Keratinocyte (primary cell): ENCODE results near the gene PTBP3. TPM values are rescaled to one million over a fixed set of nuclear protein-coding genes. Genes with fewer than 3 reads are reported as not detected.

Source experiments
- DNase-seq: peaks from one replicate; pipeline ENCODE4 v3.0.0-alpha.2; 2011; ENCODE audit warnings: low read depth, missing footprints, low spot score
- FAIRE-seq: peaks from 2 replicates; lab custom pipeline; 2011; peaks lifted over from hg19 to GRCh38; lab: Jason Lieb, UNC
- H2AFZ ChIP-seq: 2 replicates; pipeline ENCODE4 v1.6.0; 2012; ENCODE audit warnings: low read length, control low read depth, inconsistent platforms; ENCODE audit not compliant: control insufficient read depth
- H3K27ac ChIP-seq: 2 replicates; pipeline ENCODE4 v1.5.1; 2011; ENCODE audit warnings: low read length; ENCODE audit not compliant: control insufficient read depth, insufficient read depth
- H3K27me3 ChIP-seq: 3 replicates; pipeline ENCODE4 v1.6.0; 2011; ENCODE audit warnings: low read length; ENCODE audit not compliant: control insufficient read depth, insufficient read depth; ENCODE audit errors: extremely low read depth
- H3K36me3 ChIP-seq, 2 experiments: 2 replicates in 1 of 2; 3 replicates in 1 of 2; pipeline ENCODE4 v1.5.1; 2011; ENCODE audit warnings: low read length in 2 of 2, mild to moderate bottlenecking in 1 of 2; ENCODE audit not compliant: control insufficient read depth in 2 of 2, insufficient read depth in 2 of 2; ENCODE audit errors: extremely low read depth in 1 of 2
- H3K4me1 ChIP-seq: 3 replicates; pipeline ENCODE4 v1.5.1; 2011; ENCODE audit warnings: low read length; ENCODE audit not compliant: control insufficient read depth, insufficient read depth; ENCODE audit errors: extremely low read depth
- H3K4me2 ChIP-seq: 3 replicates; pipeline ENCODE4 v1.6.0; 2011; ENCODE audit warnings: low read depth, low read length; ENCODE audit not compliant: control insufficient read depth, insufficient read depth; ENCODE audit errors: extremely low read depth
- H3K4me3 ChIP-seq, 3 experiments: fragments of 200-600 bp in 1 of 3; sonication (generic) in 1 of 3; 2 replicates in 2 of 3; 3 replicates in 1 of 3; pipeline ENCODE4 v1.5.1; 2011 to 2016; ENCODE audit warnings: low read length in 3 of 3, mild to moderate bottlenecking in 3 of 3, control low read depth in 2 of 3, inconsistent platforms in 1 of 3, low read depth in 1 of 3, mixed read lengths in 1 of 3, mixed run types in 1 of 3, moderate library complexity in 1 of 3; ENCODE audit not compliant: control insufficient read depth in 2 of 3, insufficient read depth in 2 of 3; ENCODE audit errors: extremely low read depth in 1 of 3
- H3K79me2 ChIP-seq: 2 replicates; pipeline ENCODE4 v1.6.0; 2012; ENCODE audit warnings: low read length; ENCODE audit not compliant: control insufficient read depth, insufficient read depth
- H3K9ac ChIP-seq: 3 replicates; pipeline ENCODE4 v1.6.0; 2011; ENCODE audit warnings: low read length; ENCODE audit not compliant: control insufficient read depth, insufficient read depth; ENCODE audit errors: extremely low read depth
- H3K9me1 ChIP-seq: 3 replicates; pipeline ENCODE4 v1.6.0; 2011; ENCODE audit warnings: low read length; ENCODE audit not compliant: control insufficient read depth, insufficient read depth; ENCODE audit errors: extremely low read depth
- H3K9me3 ChIP-seq: 2 replicates; pipeline ENCODE4 v1.5.1; 2012; ENCODE audit warnings: low read depth, low read length; ENCODE audit not compliant: control insufficient read depth
- H4K20me1 ChIP-seq: 3 replicates; pipeline ENCODE4 v1.6.0; 2011; ENCODE audit warnings: low read length; ENCODE audit not compliant: control insufficient read depth, insufficient read depth; ENCODE audit errors: extremely low read depth
- CTCF ChIP-seq, 3 experiments: IDR thresholded peaks in 1 of 3; conservative IDR thresholded peaks in 1 of 3; optimal IDR thresholded peaks in 1 of 3; 2 replicates in 2 of 3; 3 replicates in 1 of 3; pipeline versions ENCODE3 to v1.5.1; 2011; ENCODE audit warnings: low read length in 3 of 3, mild to moderate bottlenecking in 3 of 3, moderate library complexity in 2 of 3, control low read depth in 1 of 3, inconsistent platforms in 1 of 3; ENCODE audit not compliant: insufficient read depth in 2 of 3; ENCODE audit errors: extremely low read depth in 1 of 3
- EZH2 ChIP-seq: IDR thresholded peaks from one replicate; pipeline ENCODE4 v1.6.1; 2012; ENCODE audit warnings: inconsistent platforms, mild to moderate bottlenecking, low read length, moderate library complexity
- dilution Hi-C: fragments of 300-500 bp; cut with MboI; formaldehyde crosslinking; loops from one replicate; pipeline ENCODE4 v1.7.0; 2020; ENCODE audit warnings: low sequenced_read_pairs; ENCODE audit not compliant: extremely low pct_ligation_motif_present
- polyA plus RNA-seq, 5 experiments: library from polyadenylated mRNA; depleted of rRNA in 3 of 5; stranded (reverse) in 3 of 5; stranded (forward) in 1 of 5; unstranded in 1 of 5; fragments of >200 nt; gene quantifications; 1 replicate in 1 of 5; 2 replicates in 3 of 5; 3 replicates in 1 of 5; pipeline versions ENCODE4 v1.2.1 to v1.2.3, GENCODE V29; 2011 to 2012; ENCODE audit warnings: missing spikeins in 2 of 5, low read depth in 1 of 5, low replicate concordance in 1 of 5

PTBP3 gene
- polyA plus RNA-seq, 1 donor (not counting 4 experiments of a cell fraction or from before 2014, with no cell fraction given): 51.0 TPM

DNA sequence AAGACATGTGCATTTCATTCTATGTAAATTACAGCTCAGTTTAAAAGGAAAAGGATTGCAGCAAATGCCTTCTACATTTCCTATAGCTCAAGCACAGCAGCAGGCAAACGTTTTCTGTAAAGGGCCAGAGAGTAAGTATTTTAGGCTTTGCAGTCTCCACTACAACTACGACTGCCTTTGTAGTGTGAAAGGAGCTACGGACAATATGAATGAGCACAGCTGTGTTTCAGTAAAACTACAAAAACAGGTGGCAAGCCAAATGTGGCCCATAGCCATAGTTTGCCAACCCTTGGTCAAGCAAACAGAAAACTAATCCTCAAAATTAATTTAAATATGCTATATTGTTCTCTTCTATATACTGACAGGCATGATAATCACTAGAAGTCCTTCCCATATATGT lies 7.2 kb downstream of the PTBP3 start:
- Histone ChIP-seq H3K4me1 (peaks cover 49% of the 10 kb centered on the region), H3K27me3 (no peaks in the 10 kb centered on the region), H3K9me1 (no peaks in the 10 kb centered on the region), H3K4me2 (peak overlapping the region; percentile 72), H4K20me1 (peaks cover 15% of the 10 kb centered on the region), H3K79me2 (peaks cover 100% of the 10 kb centered on the region), H3K27ac (peak overlapping the region; percentile 16), H2AFZ (no peak overlapping the region), H3K9ac (no peak overlapping the region), H3K4me3 (no peak overlapping the region), H3K36me3 (no peaks in the 10 kb centered on the region), H3K9me3 (no peaks in the 10 kb centered on the region)
- FAIRE-seq: no peak
- no peak for DNase-seq
- dilution Hi-C loops: no loop called here
- no peak for TF ChIP-seq CTCF (optimal IDR thresholded peaks at IDR 0.05 in 1 of 3, IDR thresholded peaks at IDR 0.05 in 1 of 3, conservative IDR thresholded peaks at IDR 0.05 in 1 of 3; ENCODE audit: extremely low read depth in 1 of 3, insufficient read depth in 2 of 3, low read length in 3 of 3)
- TF ChIP-seq EZH2: no peak

GRCh38 chr9:112325600-112325999 lies 7.8 kb downstream of the PTBP3 start:
- peaks cover 47% of the 10 kb centered on the region for H3K4me1 ChIP-seq
- dilution Hi-C loops: no loop called here
- no peaks in the 10 kb centered on the region for H3K36me3 ChIP-seq
- DNase-seq: no peak
- H3K9me3 ChIP-seq: no peaks in the 10 kb centered on the region
- FAIRE-seq: no peak
- H3K4me2 ChIP-seq: peak overlapping the region; percentile 72
- no peaks in the 10 kb centered on the region for H3K9me1 ChIP-seq
- H4K20me1 ChIP-seq: peaks cover 15% of the 10 kb centered on the region
- H3K4me3 ChIP-seq: no peak overlapping the region
- peak overlapping the region; percentile 36 for H3K9ac ChIP-seq
- H2AFZ ChIP-seq: no peak overlapping the region
- TF ChIP-seq EZH2: no peak
- no peak for TF ChIP-seq CTCF (optimal IDR thresholded peaks at IDR 0.05 in 1 of 3, IDR thresholded peaks at IDR 0.05 in 1 of 3, conservative IDR thresholded peaks at IDR 0.05 in 1 of 3; ENCODE audit: extremely low read depth in 1 of 3, insufficient read depth in 2 of 3, low read length in 3 of 3)
- no peaks in the 10 kb centered on the region for H3K27me3 ChIP-seq
- H3K79me2 ChIP-seq: peaks cover 99% of the 10 kb centered on the region
- peak overlapping the region; percentile 29 for H3K27ac ChIP-seq
